Measurements from ENCODE around the gene UBAP1. TPM values are rescaled to one million over a fixed set of nuclear protein-coding genes. Genes with fewer than 3 reads are reported as not detected.
"Not testable (repeated sequence)": the region's sequence is repeated elsewhere in the genome, so short reads cannot be mapped to it uniquely, and the experiment has no call there.

UBAP1 gene
- total RNA-seq, 1 donor from 2014 or later, result 48.9 TPM

- DNase-seq (ENCODE audit: missing footprints); ATAC-seq; intact Hi-C loops (cut with DNase I): not testable (repeated sequence)
Measured at GRCh38 chr9:34214354-34215000, 35.6 kb downstream of the UBAP1 start.

DNA sequence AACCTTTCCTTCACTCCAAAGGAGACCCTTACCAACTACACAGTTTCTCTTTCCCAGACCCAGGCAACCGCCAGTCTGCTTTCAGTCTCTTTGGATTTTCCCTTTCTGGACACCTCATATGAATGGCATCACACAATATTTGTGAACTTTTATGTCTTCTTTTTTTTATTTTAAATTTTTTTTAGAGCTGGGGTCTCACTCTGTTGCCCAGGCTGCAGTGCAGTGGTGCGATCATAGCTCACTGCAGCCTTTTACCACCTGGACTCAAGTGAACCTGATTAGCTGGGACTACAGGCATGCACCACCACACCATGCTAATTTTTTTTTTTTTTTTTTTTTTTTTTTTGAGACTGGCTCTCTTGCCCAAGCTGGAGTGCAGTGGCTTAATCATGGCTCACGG is 37.5 kb downstream of the UBAP1 start:
- DNase-seq (ENCODE audit: missing footprints) (no peak), ATAC-seq (no peak)
- intact Hi-C loops (cut with DNase I), result no loop called here

GRCh38 chr9:34217015-34217414 is 38.2 kb downstream of the UBAP1 start:
- DNase-seq (ENCODE audit: missing footprints); intact Hi-C loops (cut with DNase I); ATAC-seq: not testable (repeated sequence)

GRCh38 chr9:34218446-34218845 is 39.6 kb downstream of the UBAP1 start:
- no peak for ATAC-seq
- intact Hi-C loops (cut with DNase I), result no loop called here

GRCh38 chr9:34219421-34219820 is 40.6 kb downstream of the UBAP1 start:
- ATAC-seq, result no peak
- intact Hi-C loops (cut with DNase I), result no loop called here
- DNase-seq (ENCODE audit: missing footprints), result no peak

More at GRCh38 chr9:34218446-34218845, 39.6 kb downstream of the UBAP1 start:
- no peak for DNase-seq (ENCODE audit: missing footprints)

DNA sequence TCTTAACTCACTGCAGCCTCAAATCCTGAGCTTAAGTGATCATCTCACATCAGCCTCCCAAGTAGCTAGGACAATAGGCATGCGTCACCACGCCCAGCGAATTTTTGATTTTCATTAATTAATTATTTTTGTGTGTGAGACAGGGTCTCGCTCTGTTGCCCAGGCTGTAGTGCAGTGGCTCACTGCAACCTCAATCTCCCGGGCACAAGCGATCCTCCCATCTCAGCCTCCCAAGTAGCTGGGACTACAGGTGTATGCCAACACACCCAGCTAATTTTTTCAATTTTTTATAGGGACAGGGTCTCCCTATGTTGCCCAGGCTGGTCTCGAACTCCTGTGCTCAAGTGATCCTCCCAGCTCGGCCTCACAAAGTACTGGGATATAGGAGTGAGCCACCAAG is 41.4 kb downstream of the UBAP1 start:
- DNase-seq (ENCODE audit: missing footprints) (no peak), ATAC-seq (no peak)
- intact Hi-C loops (cut with DNase I), result no loop called here

DNA sequence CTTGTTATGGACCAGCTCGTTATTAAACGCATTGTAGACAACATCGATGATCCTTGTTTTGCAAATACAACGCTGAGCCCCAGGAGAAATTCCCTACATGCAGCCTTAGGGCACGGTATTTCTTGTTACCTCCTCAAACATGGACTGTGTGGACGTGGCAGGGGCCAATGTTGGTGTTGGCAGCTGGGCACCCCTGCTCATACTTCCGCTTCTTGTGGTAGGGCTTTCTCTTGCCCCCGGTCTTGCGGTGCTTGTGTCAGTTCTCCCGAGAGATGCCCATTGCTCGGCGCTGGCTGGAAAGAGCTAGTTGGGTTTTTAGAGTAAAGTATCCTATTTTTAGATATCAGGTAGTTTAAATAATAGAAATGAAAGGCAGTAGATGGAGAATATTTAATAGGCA is 45.5 kb downstream of the UBAP1 start:
- ATAC-seq (no peak), DNase-seq (ENCODE audit: missing footprints) (no peak)
- intact Hi-C loops (cut with DNase I), result no loop called here

- DNase-seq (ENCODE audit: missing footprints); intact Hi-C loops (cut with DNase I); ATAC-seq: not testable (repeated sequence)
Measured at GRCh38 chr9:34226144-34226760, 47.4 kb downstream of the UBAP1 start.

DNA sequence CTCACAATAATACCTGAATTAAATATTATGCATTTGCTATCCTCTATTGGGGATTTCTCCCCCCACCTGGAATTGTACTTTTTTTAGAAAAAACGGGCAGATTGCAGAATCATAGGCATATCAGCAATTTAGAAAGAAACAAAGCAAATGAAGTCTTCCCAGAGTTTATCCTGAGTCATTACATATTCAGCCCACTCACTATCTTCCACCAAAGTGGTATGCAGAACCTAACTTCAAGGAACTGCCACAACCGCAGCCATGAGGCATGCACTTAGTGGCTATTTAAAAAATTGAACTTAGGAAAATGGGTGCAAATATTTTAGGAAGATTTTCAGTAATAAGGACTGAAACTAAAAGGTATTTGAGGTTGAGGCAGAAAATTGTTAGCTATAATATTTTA is 48.6 kb downstream of the UBAP1 start:
- DNase-seq (ENCODE audit: missing footprints) (no peak), ATAC-seq (no peak)
- intact Hi-C loops (cut with DNase I), result no loop called here

- intact Hi-C loops (cut with DNase I), result no loop called here
- ATAC-seq (no peak), DNase-seq (ENCODE audit: missing footprints) (no peak)
Measured at GRCh38 chr9:34230556-34230955, 51.7 kb downstream of the UBAP1 start.

DNA sequence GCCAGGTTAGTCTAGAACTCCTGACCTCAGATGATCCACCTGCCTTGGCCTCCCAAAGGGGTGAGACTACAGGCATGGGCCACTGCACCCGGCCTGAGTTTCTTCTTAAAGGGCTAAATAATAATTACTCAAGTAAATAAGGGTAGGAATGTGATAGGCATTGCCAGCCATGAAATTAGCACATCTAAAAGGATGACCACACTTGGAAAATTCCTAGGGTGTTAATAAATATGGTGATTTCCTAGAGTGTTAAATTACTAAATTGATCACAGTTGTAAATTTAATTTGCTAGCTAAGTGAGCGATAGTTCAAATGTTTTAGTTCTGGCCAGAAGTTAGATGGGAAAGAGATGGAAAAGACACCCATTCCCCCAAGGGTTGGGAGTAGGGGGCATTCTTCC is 53.4 kb downstream of the UBAP1 start:
- intact Hi-C loops (cut with DNase I), result no loop called here
- DNase-seq (ENCODE audit: missing footprints), result no peak
- no peak for ATAC-seq

DNA sequence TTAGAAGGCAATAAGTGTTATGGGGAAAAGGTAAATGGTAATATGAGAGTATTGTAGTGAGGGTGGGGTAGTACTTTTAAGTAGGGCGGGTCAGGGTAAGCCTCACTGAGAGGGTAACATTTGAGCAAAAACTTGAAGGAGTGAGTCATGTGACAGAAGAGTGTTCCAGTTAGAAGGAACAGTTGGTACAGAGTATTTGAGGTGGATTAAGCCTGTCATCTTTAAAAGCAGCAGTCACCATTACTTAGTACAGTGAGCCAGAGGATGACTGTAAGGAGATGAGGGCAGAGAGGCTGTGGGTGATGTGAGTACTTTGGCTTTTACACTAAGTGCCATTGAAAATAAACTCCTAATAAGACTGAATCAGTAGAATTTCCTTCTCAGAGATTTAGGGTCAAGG is 54.8 kb downstream of the UBAP1 start:
- no peak for DNase-seq (ENCODE audit: missing footprints)
- no peak for ATAC-seq
- intact Hi-C loops (cut with DNase I), result no loop called here

DNA sequence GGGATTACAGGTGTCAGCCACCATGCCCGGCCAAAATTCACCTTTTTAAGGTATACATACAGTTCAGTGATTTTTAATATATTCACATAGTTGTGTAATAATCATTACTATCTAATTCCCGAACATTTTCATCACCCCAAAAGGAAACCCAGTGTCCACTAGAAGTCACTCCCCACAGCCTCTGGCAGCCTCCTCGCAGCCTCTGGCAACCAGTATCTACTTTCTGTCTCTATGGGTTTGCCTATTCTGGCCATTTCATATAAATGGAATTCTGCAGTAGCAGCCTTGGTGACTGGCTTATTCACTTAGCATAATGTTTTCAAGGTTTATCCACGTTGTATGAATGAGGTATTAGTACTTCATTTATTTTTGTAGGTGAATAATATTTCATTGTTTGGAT is 59.0 kb downstream of the UBAP1 start:
- intact Hi-C loops (cut with DNase I), result no loop called here
- ATAC-seq (peak; percentile 32), DNase-seq (ENCODE audit: missing footprints) (no peak)

- intact Hi-C loops (cut with DNase I), result no loop called here
- no peak for DNase-seq (ENCODE audit: missing footprints)
- no peak for ATAC-seq
Measured at GRCh38 chr9:34240006-34240405, 61.2 kb downstream of the UBAP1 start.

DNA sequence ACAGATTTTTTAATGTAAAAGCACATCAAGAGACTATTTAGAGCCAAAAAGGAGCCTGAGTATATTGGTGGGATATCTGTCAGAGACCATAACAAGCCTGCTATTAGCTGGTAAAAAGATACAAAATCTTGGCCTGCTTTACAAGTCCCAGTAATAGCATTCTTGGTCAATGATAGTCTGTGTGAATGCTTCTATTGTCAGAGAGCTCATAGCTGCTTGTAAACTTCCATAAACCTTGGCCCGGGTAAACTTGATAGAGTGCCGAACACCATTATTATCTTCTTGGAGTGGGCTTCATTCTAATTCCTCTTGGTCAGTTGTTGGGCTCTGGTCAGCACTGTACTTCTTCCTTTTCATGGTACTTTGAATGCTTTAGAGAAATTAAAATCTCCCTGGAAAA is 64.0 kb downstream of the UBAP1 start:
- intact Hi-C loops (cut with DNase I), result no loop called here
- DNase-seq (ENCODE audit: missing footprints), result no peak

GRCh38 chr9:34245212-34245611 is 66.4 kb downstream of the UBAP1 start:
- ATAC-seq; intact Hi-C loops (cut with DNase I); DNase-seq (ENCODE audit: missing footprints): not testable (repeated sequence)

More for the DNA sequence above, 64.0 kb downstream of the UBAP1 start:
- ATAC-seq, result peak; percentile 68

- intact Hi-C loops (cut with DNase I), result no loop called here
- no peak for ATAC-seq
- DNase-seq (ENCODE audit: missing footprints), result no peak
Measured at GRCh38 chr9:34246453-34246852, 67.6 kb downstream of the UBAP1 start.

DNA sequence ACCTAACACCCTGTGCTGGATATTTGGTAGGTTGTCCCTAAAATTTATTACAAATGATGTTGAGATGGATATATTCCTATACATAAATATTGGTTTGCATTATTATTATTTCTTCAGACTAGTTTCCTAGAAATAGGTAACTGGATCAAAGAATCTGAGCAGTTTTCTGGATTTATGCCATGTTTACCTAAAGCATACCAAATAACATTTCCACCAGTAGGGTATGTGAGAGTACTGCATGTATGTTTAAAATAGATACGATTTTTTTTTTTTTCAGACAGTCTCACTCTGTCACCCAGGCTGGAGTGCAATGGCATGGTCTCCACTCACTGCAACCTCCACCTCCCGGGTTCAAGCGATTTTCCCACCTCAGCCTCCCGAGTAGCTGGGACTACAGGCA is 68.9 kb downstream of the UBAP1 start:
- ATAC-seq; intact Hi-C loops (cut with DNase I); DNase-seq (ENCODE audit: missing footprints): not testable (repeated sequence)

DNA sequence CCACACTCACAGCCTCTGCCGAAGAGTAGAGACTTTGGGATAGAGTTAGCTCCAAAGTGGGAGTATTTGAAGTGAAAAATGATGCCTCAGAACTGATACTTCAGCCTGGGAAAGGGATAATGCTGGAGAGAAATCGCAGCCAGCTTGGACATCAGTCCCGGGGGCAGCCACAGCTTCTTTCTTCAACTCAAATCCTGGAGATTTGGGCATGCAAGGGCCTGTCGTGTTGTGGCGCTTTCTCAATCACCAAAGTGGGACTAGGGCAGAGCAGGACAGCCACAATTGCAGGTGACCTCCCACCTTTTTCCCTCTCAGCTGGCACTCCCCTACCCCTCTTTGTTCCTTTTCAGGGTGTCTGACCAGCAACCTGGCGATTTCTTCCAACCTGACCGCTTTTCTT is 70.4 kb downstream of the UBAP1 start:
- no peak for ATAC-seq
- DNase-seq (ENCODE audit: missing footprints), result no peak
- intact Hi-C loops (cut with DNase I), result no loop called here

DNA sequence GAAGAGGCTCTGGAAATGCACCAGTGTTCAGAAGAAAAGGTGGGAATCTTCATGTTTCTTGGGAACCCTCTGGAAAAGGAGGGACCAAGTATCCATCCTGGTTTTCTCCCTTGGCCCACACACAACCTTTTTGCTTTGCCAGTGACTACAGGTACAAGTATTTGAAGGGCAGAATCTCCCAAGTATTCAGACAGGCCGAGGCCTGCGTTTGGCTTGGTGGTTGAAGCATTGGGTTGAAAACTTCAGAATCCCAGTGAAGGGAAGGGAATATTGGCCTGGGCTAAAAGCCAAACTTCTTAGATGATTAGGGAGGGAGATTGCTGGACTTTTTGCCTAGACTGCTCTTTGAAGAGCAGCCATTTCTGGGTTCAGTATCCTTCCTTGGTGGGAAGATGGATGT is 71.9 kb downstream of the UBAP1 start:
- intact Hi-C loops (cut with DNase I), result loop anchor here (5.0 to 10.0 kb wide), 6 partner anchors 73 to 466 kb away; partner anchors contain the start of genes DCAF12, UBAP1 and UBE2R2
- ATAC-seq, result no peak
- DNase-seq (ENCODE audit: missing footprints), result no peak
